K562 (cell line): Measurements from ENCODE around the gene IRX3. TPM values are rescaled to one million over a fixed set of nuclear protein-coding genes. Genes with fewer than 3 reads are reported as not detected.

Experiments used
- ATAC-seq: fragments of 200-7000 bp; cut with Tn5 transposase; 3 replicates; pipeline ENCODE4 v1.9.1; 2020; ENCODE audit warnings: moderate library complexity
- BruUV-seq: library from RNA; stranded (reverse); fragments of 400-500 nt; replicated peaks from 2 replicates; lab custom pipeline; 2021; lab: Mats Ljungman, UMichigan
- CTCF ChIA-PET: fragments of 300-600 bp; formaldehyde crosslinking; extraction: SDS; loops from one replicate; lab custom pipeline; 2021; ENCODE audit warnings: low intra/inter-chr PET ratio; lab: Yijun Ruan, JAX
- POLR2A ChIA-PET: fragments of 300-600, 350-650 bp; sonication (Branson Sonifier 250); formaldehyde crosslinking; extraction: SDS; loops from one replicate; lab custom pipeline; 2021; ENCODE audit warnings: antibody characterized with exemption, inconsistent platforms; lab: Yijun Ruan, JAX
- DNase-seq, 4 experiments: peaks; one replicate each; pipeline versions ENCODE4 v3.0.0 to v3.0.0-alpha.2; 2011 to 2018; ENCODE audit warnings: low spot score in 3 of 4, mixed read lengths in 3 of 4; ENCODE audit errors: extremely low read depth in 1 of 4
- FAIRE-seq: peaks from 2 replicates; lab custom pipeline; 2011; peaks lifted over from hg19 to GRCh38; lab: Jason Lieb, UNC
- H2AFZ ChIP-seq: 2 replicates; pipeline ENCODE4 v1.6.0; 2011; ENCODE audit warnings: low read depth, low read length, control low read depth, inconsistent platforms
- H3K27ac ChIP-seq: fragments of 200-600 bp; 3 replicates; pipeline ENCODE4 v1.8.0; 2011; ENCODE audit warnings: low read depth, mild to moderate bottlenecking, control low read depth, inconsistent platforms, low read length, moderate library complexity, mixed read lengths; ENCODE audit errors: extremely low read depth
- H3K27me3 ChIP-seq, 2 experiments: fragments of 300-600 bp in 1 of 2; 2 replicates in 1 of 2; 3 replicates in 1 of 2; pipeline versions ENCODE4 v1.6.0 to v1.8.0; 2011; ENCODE audit warnings: inconsistent platforms in 2 of 2, low read length in 2 of 2, mild to moderate bottlenecking in 1 of 2, mixed read lengths in 1 of 2, moderate library complexity in 1 of 2; ENCODE audit not compliant: control insufficient read depth in 2 of 2, insufficient read depth in 2 of 2
- H3K36me3 ChIP-seq: fragments of 300-600 bp; 3 replicates; pipeline ENCODE4 v1.8.0; 2011; ENCODE audit warnings: mild to moderate bottlenecking, low read length, inconsistent platforms; ENCODE audit not compliant: control insufficient read depth, insufficient read depth
- H3K4me1 ChIP-seq, 2 experiments: fragments of 200-600 bp in 1 of 2; replicated peaks in 1 of 2; 2 replicates in 1 of 2; 3 replicates in 1 of 2; pipeline versions ENCODE4 v1.5.1 to v1.8.0; 2011; ENCODE audit warnings: inconsistent platforms in 2 of 2, low read length in 2 of 2, mild to moderate bottlenecking in 1 of 2, mixed read lengths in 1 of 2, moderate library complexity in 1 of 2; ENCODE audit not compliant: control insufficient read depth in 2 of 2, insufficient read depth in 2 of 2
- H3K4me2 ChIP-seq: 2 replicates; pipeline ENCODE4 v1.6.1; 2011; ENCODE audit warnings: low read length, control low read depth, inconsistent platforms, mixed read lengths; ENCODE audit not compliant: insufficient read depth
- H3K4me3 ChIP-seq: fragments of 200-600 bp; sonication (generic), shearing (Covaris generic); 2 replicates; pipeline ENCODE4 v1.5.1; 2016; ENCODE audit warnings: control low read depth, inconsistent platforms
- H3K79me2 ChIP-seq: fragments of 200-600 bp; 3 replicates; pipeline ENCODE4 v1.8.0; 2011; ENCODE audit warnings: low read length, inconsistent platforms; ENCODE audit not compliant: control insufficient read depth, insufficient read depth
- H3K9ac ChIP-seq, 2 experiments: 2 replicates each; pipeline versions ENCODE4 v1.6.0 to v1.6.1; 2011; ENCODE audit warnings: low read depth in 2 of 2, low read length in 2 of 2, control low read depth in 1 of 2, inconsistent platforms in 1 of 2, mild to moderate bottlenecking in 1 of 2, mixed read lengths in 1 of 2; ENCODE audit not compliant: insufficient read depth in 1 of 2
- H3K9me1 ChIP-seq: one replicate; pipeline ENCODE4 v1.6.0; 2011; ENCODE audit warnings: inconsistent platforms, mild to moderate bottlenecking, low read length, moderate library complexity; ENCODE audit not compliant: control insufficient read depth, insufficient read depth
- H3K9me3 ChIP-seq: replicated peaks from 2 replicates; pipeline ENCODE4 v1.5.1; 2011; ENCODE audit warnings: low read depth, low read length, inconsistent platforms; ENCODE audit not compliant: control insufficient read depth, insufficient read depth
- H4K20me1 ChIP-seq: replicated peaks from 2 replicates; pipeline ENCODE4 v1.6.1; 2011; ENCODE audit warnings: low read length, inconsistent platforms, mixed read lengths; ENCODE audit not compliant: control insufficient read depth, insufficient read depth
- ATF1 ChIP-seq, 2 experiments: fragments of 450-650 bp in 1 of 2; IDR thresholded peaks; 2 replicates each; pipeline ENCODE4 v1.6.1; 2016; ENCODE audit warnings: missing compliant biosample characterization in 1 of 2, missing genetic modification characterization in 1 of 2
- CBFB ChIP-seq: sonication (generic); formaldehyde crosslinking; IDR thresholded peaks from 2 replicates; pipeline ENCODE4 v1.4.0; 2020; ENCODE audit warnings: mild to moderate bottlenecking, missing genetic modification reagents
- CBX5 ChIP-seq: IDR thresholded peaks from 2 replicates; pipeline ENCODE4 v1.6.1; 2014; ENCODE audit warnings: low read depth, borderline replicate concordance
- FOSL1 ChIP-seq: fragments of 200-800 bp; sonication (Bioruptor generic); conservative IDR thresholded peaks from 2 replicates; pipeline ENCODE4 v1.6.1; 2016; ENCODE audit warnings: missing genetic modification characterization, missing compliant biosample characterization
- MAZ ChIP-seq, 2 experiments: fragments of 450-650 bp in 1 of 2; sonication (generic) in 1 of 2; formaldehyde crosslinking; IDR thresholded peaks in 1 of 2; conservative IDR thresholded peaks in 1 of 2; 2 replicates each; pipeline versions ENCODE4 v1.4.0 to v1.5.0; 2020; ENCODE audit warnings: mild to moderate bottlenecking in 1 of 2, missing genetic modification reagents in 1 of 2
- MNT ChIP-seq, 2 experiments: fragments of 450-650 bp; conservative IDR thresholded peaks; 2 replicates each; pipeline ENCODE4 v1.6.1; 2017; ENCODE audit warnings: mild to moderate bottlenecking in 2 of 2, moderate library complexity in 2 of 2
- NCOA4 ChIP-seq: fragments of 450-650 bp; IDR thresholded peaks from 2 replicates; pipeline ENCODE4 v1.6.1; 2018; ENCODE audit warnings: mild to moderate bottlenecking; ENCODE audit not compliant: partially characterized antibody
- POLR3A ChIP-seq: IDR thresholded peaks from 2 replicates; pipeline ENCODE4 v1.6.1; 2011; ENCODE audit warnings: borderline replicate concordance, mild to moderate bottlenecking, moderate library complexity; ENCODE audit not compliant: insufficient read length, insufficient read depth; ENCODE audit errors: extremely low read depth
- RAD21 ChIP-seq, 2 experiments: fragments of 250-450 bp in 1 of 2; fragments of 450-650 bp in 1 of 2; sonication (Bioruptor Pico) in 1 of 2; formaldehyde crosslinking in 1 of 2; IDR thresholded peaks in 1 of 2; conservative IDR thresholded peaks in 1 of 2; 2 replicates each; pipeline versions ENCODE4 v1.4.0 to v1.8.0; 2020 to 2022; ENCODE audit warnings: mild to moderate bottlenecking in 2 of 2, moderate library complexity in 1 of 2
- RCOR1 ChIP-seq, 2 experiments: IDR thresholded peaks; 2 replicates each; pipeline ENCODE4 v1.6.1; 2012; ENCODE audit warnings: low read depth in 2 of 2, low read length in 2 of 2, borderline replicate concordance in 1 of 2, improper control_type of control experiment in 1 of 2
- RNF2 ChIP-seq: sonication (generic); IDR thresholded peaks from 2 replicates; pipeline ENCODE4 v1.6.1; 2016
- TBL1XR1 ChIP-seq, 2 experiments: IDR thresholded peaks; 2 replicates each; pipeline ENCODE4 v1.6.1; 2012; ENCODE audit warnings: improper control_type of control experiment in 2 of 2, low read length in 2 of 2, mild to moderate bottlenecking in 1 of 2
- ZNF143 ChIP-seq: sonication (generic); formaldehyde crosslinking; IDR thresholded peaks from 2 replicates; pipeline ENCODE4 v1.9.0; 2022; ENCODE audit warnings: mild to moderate bottlenecking, missing genetic modification reagents
- ZNF436 ChIP-seq: fragments of 250-450, 450-650 bp; sonication (Bioruptor Pico); formaldehyde crosslinking; IDR thresholded peaks from 2 replicates; pipeline ENCODE4 v1.7.0; 2020; ENCODE audit warnings: mild to moderate bottlenecking
- ZNF444 ChIP-seq: fragments of 250-450 bp; sonication (Bioruptor Pico); IDR thresholded peaks from 2 replicates; pipeline ENCODE4 v1.4.0; 2020; ENCODE audit warnings: mild to moderate bottlenecking, moderate library complexity
- ZNF655 ChIP-seq: fragments of 250-450 bp; sonication (Bioruptor Pico); IDR thresholded peaks from 2 replicates; pipeline ENCODE4 v1.5.0; 2021
- WGBS: fragments of 100-300 bp; shearing (Covaris generic); methylation state at CpG from one replicate; pipeline ENCODE4 v1.1.6; 2016; ENCODE audit warnings: low coverage, mixed read lengths; ENCODE audit not compliant: insufficient coverage; ENCODE audit errors: missing lambda C conversion rate; 5-methylcytosine and 5-hydroxymethylcytosine counted together
- in situ Hi-C: fragments of 300-500 bp; cut with MboI; formaldehyde crosslinking; loops from 4 replicates; pipeline ENCODE4 v1.15.0; 2018; ENCODE audit warnings: inconsistent platforms, mixed read lengths
- intact Hi-C: fragments of 100-400 bp; cut with micrococcal nuclease; formaldehyde crosslinking; loops from 2 replicates; pipeline ENCODE4 v1.14.2; 2022
- polyA plus RNA-seq, 8 experiments: library from polyadenylated mRNA; depleted of rRNA in 4 of 8; stranded (reverse) in 5 of 8; unstranded in 3 of 8; fragments of >200 nt; fragmentation: Nextera tagmentation in 2 of 8; fragmentation: Illumina TruSeq in 1 of 8; extraction: Ambion mirVana in 2 of 8; extraction: Trizol in 1 of 8; gene quantifications; 2 replicates each; pipeline versions ENCODE4 v1.2.1 to v1.2.3, GENCODE V29; 2011 to 2014; ENCODE audit warnings: inconsistent platforms in 1 of 8, missing spikeins in 1 of 8
- total RNA-seq, 7 experiments: library from RNA; depleted of rRNA in 6 of 7; stranded (reverse); fragments of >200 nt in 6 of 7; fragmentation: Illumina TruSeq in 2 of 7; extraction: Trizol in 2 of 7; gene quantifications; 2 replicates each; pipeline versions ENCODE4 v1.2.1 to v1.2.3, GENCODE V29; 2011 to 2021; ENCODE audit warnings: low replicate concordance in 1 of 7
- TF ChIP-seq, protein P1 (sequence below): fragments of 450-650 bp; conservative IDR thresholded peaks from 2 replicates; pipeline ENCODE4 v1.6.1; 2016; ENCODE audit warnings: missing genetic modification characterization, low read depth, mild to moderate bottlenecking, missing compliant biosample characterization, moderate library complexity

Gene IRX3
- total and polyA plus RNA-seq, 9 of the 15 experiments (the other 6 are each of a cell fraction or from before 2014, with no cell fraction given): not detected

DNA sequence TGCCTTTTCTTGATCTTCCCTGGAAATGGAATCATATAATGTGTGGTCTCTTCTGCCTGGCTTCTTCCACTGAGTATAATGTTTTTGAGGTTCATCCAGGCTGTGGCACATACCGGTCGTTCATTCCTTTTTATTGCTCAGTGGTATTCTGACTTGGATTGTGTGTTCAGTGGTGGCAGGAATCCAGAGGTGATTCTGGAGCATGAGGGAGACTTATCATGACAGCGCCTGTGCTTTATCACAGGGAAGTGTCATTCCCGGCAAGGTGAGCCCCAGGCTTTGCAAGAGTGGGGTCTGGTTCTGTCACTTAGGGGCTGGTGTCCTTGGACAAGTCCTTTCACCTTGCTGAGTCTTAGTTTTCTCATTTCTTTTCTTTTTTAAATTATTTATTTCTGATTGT lies 53.0 kb downstream of the IRX3 start:
- Histone ChIP-seq H3K9ac (no peak overlapping the region), H3K36me3 (no peaks in the 10 kb centered on the region), H3K9me1 (no peaks in the 10 kb centered on the region), H3K27me3 (no peaks in the 10 kb centered on the region), H3K4me2 (no peak overlapping the region), H2AFZ (no peak overlapping the region), H4K20me1 (no peaks in the 10 kb centered on the region), H3K4me3 (no peak overlapping the region), H3K27ac (no peak overlapping the region), H3K9me3 (no peaks in the 10 kb centered on the region), H3K79me2 (no peaks in the 10 kb centered on the region), H3K4me1 (no peaks in the 10 kb centered on the region)
- 8% methylated on average over 4 of the region's 4 CpGs for WGBS
- TF ChIP-seq CBX5: no peak
- TF ChIP-seq ZNF444 (CRISPR knock-in tag): no peak
- no peak for TF ChIP-seq RNF2
- no peak for TF ChIP-seq MAZ (CRISPR knock-in tag; conservative IDR thresholded peaks at IDR 0.05 in 1 of 2, IDR thresholded peaks at IDR 0.05 in 1 of 2)
- TF ChIP-seq ZNF436 (CRISPR knock-in tag): no peak
- TF ChIP-seq MNT (conservative IDR thresholded peaks at IDR 0.05): no peak
- no peak for TF ChIP-seq ATF1 (CRISPR knock-in tag; IDR thresholded peaks at IDR 0.05)
- TF ChIP-seq ATF1 (tag; IDR thresholded peaks at IDR 0.05): no peak
- no peak for TF ChIP-seq ZNF655 (CRISPR knock-in tag)
- no peak for TF ChIP-seq ZNF143 (CRISPR knock-in tag)
- no peak for TF ChIP-seq POLR3A
- TF ChIP-seq TBL1XR1 (IDR thresholded peaks at IDR 0.05; ENCODE audit: low read length in 2 of 2): no peak
- no peak for TF ChIP-seq RCOR1 (IDR thresholded peaks at IDR 0.05; ENCODE audit: borderline replicate concordance in 1 of 2, low read depth in 2 of 2, low read length in 2 of 2)
- TF ChIP-seq NCOA4: no peak
- no peak for TF ChIP-seq CBFB (CRISPR knock-in tag)
- TF ChIP-seq, protein P1, sequence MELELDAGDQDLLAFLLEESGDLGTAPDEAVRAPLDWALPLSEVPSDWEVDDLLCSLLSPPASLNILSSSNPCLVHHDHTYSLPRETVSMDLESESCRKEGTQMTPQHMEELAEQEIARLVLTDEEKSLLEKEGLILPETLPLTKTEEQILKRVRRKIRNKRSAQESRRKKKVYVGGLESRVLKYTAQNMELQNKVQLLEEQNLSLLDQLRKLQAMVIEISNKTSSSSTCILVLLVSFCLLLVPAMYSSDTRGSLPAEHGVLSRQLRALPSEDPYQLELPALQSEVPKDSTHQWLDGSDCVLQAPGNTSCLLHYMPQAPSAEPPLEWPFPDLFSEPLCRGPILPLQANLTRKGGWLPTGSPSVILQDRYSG (tag): no peak
- TF ChIP-seq RAD21 (CRISPR knock-in tag; conservative IDR thresholded peaks at IDR 0.05 in 1 of 2, IDR thresholded peaks at IDR 0.05 in 1 of 2): no peak
- TF ChIP-seq FOSL1 (tag): no peak
- CTCF ChIA-PET: no interaction called here
- in situ Hi-C loops: no loop called here
- ATAC-seq: no peak
- FAIRE-seq: no peak
- POLR2A ChIA-PET: no interaction called here
- no TSS peak for BruUV-seq
- intact Hi-C loops: no loop called here
- no peak for DNase-seq
